SH-SY5Y (cell line): ENCODE results near the gene CCM2.

Experiments used
- GATA2 ChIP-seq: IDR thresholded peaks from 2 replicates; pipeline ENCODE4 v1.6.1; 2011; ENCODE audit warnings: mild to moderate bottlenecking, low read depth, low read length
- GATA3 ChIP-seq: IDR thresholded peaks from 2 replicates; pipeline ENCODE4 v1.6.1; 2011; ENCODE audit warnings: low read depth, mild to moderate bottlenecking, low read length, moderate library complexity

DNA sequence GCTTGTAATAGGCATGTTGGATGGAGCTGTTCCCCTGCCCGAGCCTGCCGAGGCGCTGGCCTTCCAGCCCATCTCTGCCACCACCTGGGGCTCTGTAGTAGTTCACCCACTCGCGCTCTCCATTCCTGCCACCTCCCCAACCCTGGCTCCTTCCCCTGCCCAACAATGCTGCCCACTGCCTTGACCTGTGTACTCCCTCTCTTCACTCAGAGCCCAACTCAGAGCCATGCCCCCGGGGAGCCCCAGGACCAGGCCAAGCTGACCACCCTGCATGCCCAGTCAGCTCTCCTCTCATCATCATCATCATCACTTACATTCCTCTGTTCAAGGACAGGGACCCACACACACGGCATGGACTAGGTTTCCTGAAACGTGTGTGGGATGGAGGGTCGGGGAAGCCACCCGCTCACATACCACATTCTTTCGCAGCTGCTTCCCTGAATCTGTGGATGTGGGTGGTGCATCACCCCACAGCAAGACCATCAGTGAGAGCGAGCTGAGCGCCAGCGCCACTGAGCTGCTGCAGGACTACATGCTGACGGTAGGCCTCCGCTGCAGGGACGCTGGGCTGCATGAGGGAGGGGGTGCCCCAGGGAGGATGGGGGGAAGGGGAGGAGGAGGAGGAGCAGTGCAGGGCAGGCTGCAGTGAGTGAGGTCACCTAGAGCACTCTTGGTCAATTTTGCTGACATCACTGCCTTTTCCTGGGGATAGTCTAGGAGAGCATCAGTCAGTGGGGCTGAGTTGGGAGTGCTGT, 73.2 kb downstream of the CCM2 start:
- TF ChIP-seq GATA3 = no peak
- TF ChIP-seq GATA2 = no peak
